C4-2B (cell line): ENCODE data around the gene FBXL17.

Source experiments
- CTCF ChIP-seq: fragments of 450-650 bp; conservative IDR thresholded peaks from 2 replicates; pipeline ENCODE4 v1.5.1; 2017; ENCODE audit warnings: mild to moderate bottlenecking
- ZFX ChIP-seq: fragments of 450-650 bp; IDR thresholded peaks from 2 replicates; pipeline ENCODE4 v1.6.1; 2017

- TF ChIP-seq CTCF (no peak), ZFX (no peak)
Measured at GRCh38 chr5:108356286-108356685, 25.6 kb downstream of the FBXL17 start.
